Stimulated activated CD4-positive, alpha-beta T cell treated with anti-CD3 and anti-CD28 coated beads, Interleukin-12 subunit alpha, Interleukin-12 subunit beta, amount 100 ng/mL, for 48 hours (primary cell): ENCODE data around the gene GJC2.

Source experiments
- DNase-seq, 3 donors: peaks; one replicate each; pipeline ENCODE4 v3.0.0-alpha.2; 2020; ENCODE audit warnings: low read depth in 2 of 3, low spot score in 1 of 3

GJC2 gene

DNA sequence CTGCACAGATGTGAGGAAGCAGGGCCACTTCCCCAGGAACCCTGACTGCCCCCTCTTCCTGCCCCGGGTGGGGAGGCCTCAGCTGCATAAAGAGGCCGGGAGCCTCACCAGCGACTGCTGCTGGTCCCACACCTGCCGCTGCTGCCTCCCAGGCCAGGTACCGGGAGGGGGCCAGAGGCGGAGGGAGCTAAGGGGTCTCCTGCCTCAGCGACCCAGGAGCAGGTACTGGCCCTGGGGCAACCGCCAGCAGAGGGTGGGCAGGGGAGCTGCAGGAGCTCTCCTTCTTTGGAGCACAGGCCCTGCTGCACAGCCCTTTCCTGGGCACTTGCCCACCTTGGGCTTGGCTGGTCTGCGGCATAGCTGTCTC is 6.8 kb downstream of the GJC2 start:
- no peak for DNase-seq

- no peak for DNase-seq
Observed at GRCh38 chr1:228156941-228157728, 7.4 kb downstream of the GJC2 start.

- DNase-seq: no peak
Observed at GRCh38 chr1:228157729-228158126, 8.0 kb downstream of the GJC2 start.

GRCh38 chr1:228158151-228159007 is 8.6 kb downstream of the GJC2 start:
- DNase-seq: no peak

- DNase-seq: no peak
Observed at GRCh38 chr1:228159008-228159665, 9.4 kb downstream of the GJC2 start.

GRCh38 chr1:228160201-228160761 is 10.6 kb downstream of the GJC2 start:
- DNase-seq: no peak

- DNase-seq: no peak
Observed at GRCh38 chr1:228161362-228161761, 11.6 kb downstream of the GJC2 start.

DNA sequence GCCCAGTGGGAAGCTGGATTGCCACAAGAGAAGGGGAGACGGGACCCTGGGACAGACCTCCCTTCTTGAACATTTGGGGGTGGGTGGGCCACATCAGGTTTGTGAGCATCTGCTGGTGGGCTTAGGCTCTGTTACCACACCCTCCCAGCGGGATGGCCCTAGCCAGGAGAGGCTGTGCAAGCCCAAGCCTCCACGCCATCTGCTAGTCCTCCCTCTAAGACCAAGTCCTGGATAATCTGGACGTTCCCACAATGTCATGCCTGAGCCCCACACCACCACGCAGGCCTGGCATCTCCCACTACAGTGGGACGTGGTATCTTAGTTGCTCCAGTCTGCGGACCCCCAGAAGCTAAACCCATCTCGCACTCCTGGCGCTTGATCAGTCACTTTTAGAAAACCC is 12.1 kb downstream of the GJC2 start:
- DNase-seq: no peak

- no peak for DNase-seq
Observed at GRCh38 chr1:228162286-228163006, 12.7 kb downstream of the GJC2 start.

DNA sequence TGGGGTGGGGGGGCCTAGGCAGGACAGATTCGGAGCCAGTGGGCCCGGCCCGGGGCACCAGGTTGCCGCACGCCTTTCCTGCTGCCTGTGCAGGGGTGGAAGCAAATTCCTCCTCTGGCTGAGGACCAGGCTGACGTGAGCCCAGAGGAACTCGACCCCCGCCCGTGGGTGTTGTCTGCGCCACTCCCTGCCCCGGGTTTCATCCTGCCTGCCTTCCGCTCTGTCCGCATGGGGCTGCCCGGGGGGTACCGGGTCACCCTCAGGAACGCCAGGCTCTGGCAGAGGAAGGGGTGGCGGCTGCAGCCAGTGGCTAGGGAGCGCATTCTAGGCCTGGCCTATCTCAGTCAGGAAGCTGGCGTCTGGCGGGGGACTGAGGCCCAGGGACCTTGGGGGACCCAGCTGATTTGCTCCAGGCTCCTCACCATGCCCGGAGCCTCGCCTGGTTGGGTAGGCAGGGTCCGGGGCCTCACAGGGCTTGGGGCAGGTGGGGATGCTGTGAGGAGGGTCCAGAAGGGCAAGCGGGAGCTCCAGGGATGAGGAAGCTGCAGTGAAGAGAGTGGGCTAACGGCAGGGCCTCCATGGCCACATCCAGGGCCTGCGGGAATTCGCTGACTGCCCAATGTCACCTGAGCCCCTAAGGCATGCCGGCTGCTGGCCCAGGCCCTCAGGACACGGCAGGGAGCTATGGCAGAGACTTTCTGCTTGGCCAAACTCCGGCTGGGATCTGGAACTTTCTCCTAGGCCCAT is 13.4 kb downstream of the GJC2 start:
- DNase-seq: no peak

GRCh38 chr1:228163776-228164519 is 14.2 kb downstream of the GJC2 start:
- no peak for DNase-seq

DNA sequence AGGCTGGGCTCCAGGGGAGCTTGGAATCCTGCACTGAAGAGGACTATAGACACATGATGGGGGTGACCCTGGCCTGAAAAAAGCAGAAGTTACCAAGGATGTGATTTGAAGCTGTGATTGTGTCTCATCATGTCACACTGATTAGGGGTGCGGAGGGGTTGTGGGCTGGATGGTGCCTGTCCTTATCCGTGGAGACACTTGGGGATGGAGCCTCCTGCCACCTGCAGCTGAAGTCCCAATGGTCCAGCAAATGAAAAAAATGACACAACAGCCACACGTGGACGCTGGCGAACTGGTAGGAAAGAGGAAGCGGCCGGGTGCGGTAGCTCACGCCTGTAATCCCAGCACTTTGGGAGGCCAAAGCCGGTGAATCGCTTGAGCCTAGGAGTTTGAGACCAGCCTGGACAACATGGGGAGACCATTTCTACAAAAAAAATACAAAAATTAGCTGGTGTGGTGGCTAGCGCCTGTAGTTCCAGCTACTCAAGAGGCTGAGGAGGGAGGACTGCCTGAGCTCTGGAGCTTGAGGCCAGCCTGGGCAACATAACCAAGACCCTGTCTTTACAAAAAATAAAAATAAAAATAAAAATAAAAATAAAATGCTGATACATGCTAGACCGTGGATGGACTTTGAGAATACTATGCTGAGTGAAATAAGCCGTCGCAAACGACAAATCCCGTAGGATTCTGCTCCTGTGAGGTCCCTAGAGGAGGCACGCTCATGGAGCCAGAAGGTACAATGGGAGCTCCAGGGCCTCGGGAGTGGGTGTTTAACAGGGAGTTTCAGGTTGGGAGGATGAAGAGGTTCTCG is 15.0 kb downstream of the GJC2 start:
- no peak for DNase-seq

GRCh38 chr1:228165372-228166169 is 15.8 kb downstream of the GJC2 start, which contains the start of gene IBA57:
Gene IBA57, plus strand, starts transcription at chr1:228165804. Its CDS starts 13 bp downstream, at chr1:228165817.
- DNase-seq: peak; percentile 99

GRCh38 chr1:228166170-228166936 is 16.6 kb downstream of the GJC2 start:
- peak in 2 of 3 donors; percentile 36 to 37 for DNase-seq

- no peak for DNase-seq
Observed at GRCh38 chr1:228168563-228169270, 19.0 kb downstream of the GJC2 start.

- DNase-seq: no peak
Observed at GRCh38 chr1:228169345-228169744, 19.6 kb downstream of the GJC2 start.
